GM03348 (cell line): ENCODE measurements around the gene ANO1.

Experiments
- DNase-seq: peaks from one replicate; pipeline ENCODE4 v3.0.0; 2012; ENCODE audit warnings: low spot score

The ANO1 gene

GRCh38 chr11:70072861-70073755 lies 5.0 kb upstream of the ANO1 start:
- DNase-seq, result no peak

GRCh38 chr11:70073871-70074371 lies 4.2 kb upstream of the ANO1 start:
- no peak for DNase-seq

GRCh38 chr11:70074746-70075145 lies 3.4 kb upstream of the ANO1 start:
- no peak for DNase-seq

- no peak for DNase-seq
Observed at GRCh38 chr11:70075836-70076235, 2.3 kb upstream of the ANO1 start.

GRCh38 chr11:70076461-70076931 lies 1.6 kb upstream of the ANO1 start:
- no peak for DNase-seq

GRCh38 chr11:70077411-70078094 lies 564 bp upstream of the ANO1 start:
- DNase-seq, result no peak

- no peak for DNase-seq
Observed at GRCh38 chr11:70078781-70079616, 882 bp downstream of the ANO1 start.

GRCh38 chr11:70079691-70080090 lies 1.6 kb downstream of the ANO1 start:
- no peak for DNase-seq

GRCh38 chr11:70080763-70081162 lies 2.6 kb downstream of the ANO1 start:
- DNase-seq, result no peak

GRCh38 chr11:70082829-70083228 lies 4.7 kb downstream of the ANO1 start:
- DNase-seq, result no peak

GRCh38 chr11:70084046-70084984 lies 6.2 kb downstream of the ANO1 start:
- DNase-seq, result no peak

GRCh38 chr11:70085815-70086769 lies 8.0 kb downstream of the ANO1 start:
- DNase-seq, result no peak

- no peak for DNase-seq
Observed at GRCh38 chr11:70087446-70088167, 9.5 kb downstream of the ANO1 start.

- no peak for DNase-seq
Observed at GRCh38 chr11:70088735-70089250, 10.7 kb downstream of the ANO1 start.

GRCh38 chr11:70089631-70090030 lies 11.5 kb downstream of the ANO1 start:
- DNase-seq, result no peak

GRCh38 chr11:70090961-70091381 lies 12.9 kb downstream of the ANO1 start:
- DNase-seq, result no peak

GRCh38 chr11:70091638-70092037 lies 13.5 kb downstream of the ANO1 start:
- DNase-seq, result no peak

- DNase-seq, result no peak
Observed at GRCh38 chr11:70092959-70093715, 15.0 kb downstream of the ANO1 start.
